Measurements from ENCODE around the gene SGSM1. TPM values are rescaled to one million over a fixed set of nuclear protein-coding genes. Genes with fewer than 3 reads are reported as not detected.
A peak's percentile ranks its signal among the peaks of the same experiment; 100 is the strongest.

The SGSM1 gene
- total and polyA plus RNA-seq, 4 donors, result 0.57 to 4.5 (median 2.7) TPM

- H3K9ac ChIP-seq (ENCODE audit: insufficient read depth in 1 of 2, low read length in 2 of 2), result no peak overlapping the region
These were observed 40.8 kb upstream of the SGSM1 start for GRCh38 chr22:24765166-24765565.

GRCh38 chr22:24768537-24769374 is 37.3 kb upstream of the SGSM1 start:
- 56 to 60% methylated on average over 8 of the region's 8 CpGs for WGBS, 2 donors
- Histone ChIP-seq H3K9ac (ENCODE audit: insufficient read depth in 1 of 2, low read length in 2 of 2) (no peak overlapping the region), H3K27ac (ENCODE audit: low read depth in 1 of 2, low read length in 1 of 2) (no peak overlapping the region), H3K27me3 (ENCODE audit: control insufficient read depth in 3 of 3, insufficient read depth in 3 of 3, low read length in 2 of 3) (no peaks in the 10 kb centered on the region), H3K36me3 (ENCODE audit: control insufficient read depth in 4 of 4, insufficient read depth in 4 of 4, low read length in 4 of 4) (no peaks in the 10 kb centered on the region), H3K4me3 (no peak overlapping the region), H3K4me1 (ENCODE audit: control insufficient read depth in 5 of 5, insufficient read depth in 5 of 5, low read length in 5 of 5) (no peaks in the 10 kb centered on the region), H3K9me3 (ENCODE audit: control insufficient read depth in 4 of 4, insufficient read depth in 3 of 4, low read length in 3 of 4) (no peaks in the 10 kb centered on the region)
- TF ChIP-seq, protein P1, sequence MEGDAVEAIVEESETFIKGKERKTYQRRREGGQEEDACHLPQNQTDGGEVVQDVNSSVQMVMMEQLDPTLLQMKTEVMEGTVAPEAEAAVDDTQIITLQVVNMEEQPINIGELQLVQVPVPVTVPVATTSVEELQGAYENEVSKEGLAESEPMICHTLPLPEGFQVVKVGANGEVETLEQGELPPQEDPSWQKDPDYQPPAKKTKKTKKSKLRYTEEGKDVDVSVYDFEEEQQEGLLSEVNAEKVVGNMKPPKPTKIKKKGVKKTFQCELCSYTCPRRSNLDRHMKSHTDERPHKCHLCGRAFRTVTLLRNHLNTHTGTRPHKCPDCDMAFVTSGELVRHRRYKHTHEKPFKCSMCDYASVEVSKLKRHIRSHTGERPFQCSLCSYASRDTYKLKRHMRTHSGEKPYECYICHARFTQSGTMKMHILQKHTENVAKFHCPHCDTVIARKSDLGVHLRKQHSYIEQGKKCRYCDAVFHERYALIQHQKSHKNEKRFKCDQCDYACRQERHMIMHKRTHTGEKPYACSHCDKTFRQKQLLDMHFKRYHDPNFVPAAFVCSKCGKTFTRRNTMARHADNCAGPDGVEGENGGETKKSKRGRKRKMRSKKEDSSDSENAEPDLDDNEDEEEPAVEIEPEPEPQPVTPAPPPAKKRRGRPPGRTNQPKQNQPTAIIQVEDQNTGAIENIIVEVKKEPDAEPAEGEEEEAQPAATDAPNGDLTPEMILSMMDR (IDR thresholded peaks at IDR 0.05; ENCODE audit: control extremely low read depth, extremely low read depth), result no peak
- ATAC-seq (ENCODE audit: insufficient read depth, low FRiP score), result no peak
- peak; percentile 55 to 84 (median 75) for DNase-seq

More at GRCh38 chr22:24765166-24765565, 40.8 kb upstream of the SGSM1 start:
- DNase-seq (no peak), ATAC-seq (ENCODE audit: insufficient read depth, low FRiP score) (no peak)
- TF ChIP-seq, protein P1 (IDR thresholded peaks at IDR 0.05; ENCODE audit: control extremely low read depth, extremely low read depth), result no peak
- Histone ChIP-seq H3K9me3 (ENCODE audit: control insufficient read depth in 4 of 4, insufficient read depth in 3 of 4, low read length in 3 of 4) (no peaks in the 10 kb centered on the region), H3K4me3 (no peak overlapping the region), H3K27me3 (ENCODE audit: control insufficient read depth in 3 of 3, insufficient read depth in 3 of 3, low read length in 2 of 3) (no peaks in the 10 kb centered on the region), H3K4me1 (ENCODE audit: control insufficient read depth in 5 of 5, insufficient read depth in 5 of 5, low read length in 5 of 5) (no peaks in the 10 kb centered on the region), H3K36me3 (ENCODE audit: control insufficient read depth in 4 of 4, insufficient read depth in 4 of 4, low read length in 4 of 4) (no peaks in the 10 kb centered on the region), H3K27ac (ENCODE audit: low read depth in 1 of 2, low read length in 1 of 2) (no peak overlapping the region)
- WGBS, 2 donors, result 65 to 68% methylated on average over 5 of the region's 5 CpGs

DNA sequence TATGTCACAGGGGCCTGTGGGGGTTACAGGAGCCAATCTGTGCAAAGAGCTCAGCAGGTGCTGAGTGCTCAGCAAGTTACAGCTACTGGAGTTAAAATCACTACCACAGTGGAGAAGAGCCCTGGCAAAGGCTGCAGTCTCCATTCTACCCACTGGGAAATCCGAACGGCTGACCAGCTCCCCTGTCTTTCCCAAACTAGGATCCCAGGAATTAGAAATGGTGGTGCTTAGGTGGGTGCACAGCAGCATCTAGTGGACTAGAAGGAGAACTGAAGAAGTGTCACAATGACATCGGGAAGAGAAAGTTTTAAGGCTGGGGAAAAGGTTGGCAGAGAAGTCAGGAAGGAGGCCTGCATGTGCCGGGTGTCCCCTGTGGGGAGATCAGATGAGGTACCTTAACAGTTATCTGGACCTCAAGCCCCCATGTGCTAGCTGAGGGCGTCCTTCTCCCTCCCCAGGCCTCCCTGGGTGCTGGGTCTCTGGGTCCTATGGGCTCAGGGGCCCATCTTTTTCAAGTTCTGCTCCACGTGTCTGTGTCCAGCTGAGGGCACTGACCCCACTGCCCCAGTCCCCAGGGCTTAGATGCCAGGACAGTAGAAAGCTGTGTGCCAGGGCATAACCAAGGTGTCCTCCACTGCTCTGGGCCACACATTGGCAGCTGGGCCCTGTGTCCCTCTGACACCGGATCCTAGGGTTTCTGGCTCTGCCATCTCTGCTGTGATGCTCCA is 33.4 kb upstream of the SGSM1 start:
- no peak for ATAC-seq (ENCODE audit: insufficient read depth, low FRiP score)
- H3K4me1 ChIP-seq (ENCODE audit: control insufficient read depth in 5 of 5, insufficient read depth in 5 of 5, low read length in 5 of 5), result peaks cover 0 to 9% (median 0%) of the 10 kb centered on the region in 5 donors
- WGBS, 2 donors, result 61 to 68% methylated on average over 7 of the region's 7 CpGs
- no peak overlapping the region for H3K9ac ChIP-seq (ENCODE audit: insufficient read depth in 1 of 2, low read length in 2 of 2)
- TF ChIP-seq, protein P1 (IDR thresholded peaks at IDR 0.05; ENCODE audit: control extremely low read depth, extremely low read depth), result no peak
- H3K4me3 ChIP-seq, result no peak overlapping the region
- no peak overlapping the region for H3K27ac ChIP-seq (ENCODE audit: low read depth in 1 of 2, low read length in 1 of 2)
- DNase-seq, result peak; percentile 33 to 40 (median 33)
- no peaks in the 10 kb centered on the region for H3K36me3 ChIP-seq (ENCODE audit: control insufficient read depth in 4 of 4, insufficient read depth in 4 of 4, low read length in 4 of 4)
- no peaks in the 10 kb centered on the region for H3K9me3 ChIP-seq (ENCODE audit: control insufficient read depth in 4 of 4, insufficient read depth in 3 of 4, low read length in 3 of 4)
- no peaks in the 10 kb centered on the region for H3K27me3 ChIP-seq (ENCODE audit: control insufficient read depth in 3 of 3, insufficient read depth in 3 of 3, low read length in 2 of 3)

All from lung (tissue), 12 donors.